Endometrial microvascular endothelial cells (primary cell): ENCODE results near the gene MAU2. TPM values are rescaled to one million over a fixed set of nuclear protein-coding genes. Genes with fewer than 3 reads are reported as not detected.

Source experiments
- in situ Hi-C: cut with HindIII; loops from 2 replicates; pipeline ENCODE4 v1.10.0; 2017; ENCODE audit warnings: low sequenced_read_pairs, low pct_unique_long_range_greater_than_20kb; ENCODE audit errors: inconsistent ontology term
- total RNA-seq: library from RNA; depleted of rRNA; stranded (reverse); fragments of >200 nt; gene quantifications from one replicate; pipeline ENCODE4 v1.2.3, GENCODE V29; 2015; ENCODE audit errors: inconsistent ontology term

MAU2 gene
- total RNA-seq, 1 donor from 2014 or later, result 35.3 TPM

DNA sequence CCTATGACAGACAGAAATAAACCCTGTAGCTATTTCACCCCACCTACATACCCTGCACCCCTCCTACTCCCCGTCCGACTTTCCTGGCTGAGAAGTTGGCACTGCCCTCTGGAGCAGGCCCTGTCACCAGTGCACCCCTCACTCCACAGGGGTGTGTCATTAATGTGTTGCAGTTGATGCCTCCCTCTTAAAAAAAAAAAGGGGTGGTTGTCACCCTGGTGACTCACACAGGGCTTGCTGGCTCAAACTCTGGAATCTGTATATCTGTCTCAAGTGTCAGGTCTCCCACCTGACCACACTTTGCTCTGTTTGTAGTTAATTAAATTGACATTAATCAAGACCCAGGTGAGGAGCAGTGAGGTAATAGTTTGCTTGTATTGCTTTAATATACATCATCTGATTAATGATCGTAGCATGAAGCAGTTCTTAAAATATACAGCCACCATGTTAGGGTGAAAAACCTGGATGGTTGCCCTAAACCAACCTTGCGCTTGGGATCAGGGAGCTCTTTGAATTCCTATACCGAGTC, 82.8 kb downstream of the MAU2 start:
- in situ Hi-C loops, result no loop called here

DNA sequence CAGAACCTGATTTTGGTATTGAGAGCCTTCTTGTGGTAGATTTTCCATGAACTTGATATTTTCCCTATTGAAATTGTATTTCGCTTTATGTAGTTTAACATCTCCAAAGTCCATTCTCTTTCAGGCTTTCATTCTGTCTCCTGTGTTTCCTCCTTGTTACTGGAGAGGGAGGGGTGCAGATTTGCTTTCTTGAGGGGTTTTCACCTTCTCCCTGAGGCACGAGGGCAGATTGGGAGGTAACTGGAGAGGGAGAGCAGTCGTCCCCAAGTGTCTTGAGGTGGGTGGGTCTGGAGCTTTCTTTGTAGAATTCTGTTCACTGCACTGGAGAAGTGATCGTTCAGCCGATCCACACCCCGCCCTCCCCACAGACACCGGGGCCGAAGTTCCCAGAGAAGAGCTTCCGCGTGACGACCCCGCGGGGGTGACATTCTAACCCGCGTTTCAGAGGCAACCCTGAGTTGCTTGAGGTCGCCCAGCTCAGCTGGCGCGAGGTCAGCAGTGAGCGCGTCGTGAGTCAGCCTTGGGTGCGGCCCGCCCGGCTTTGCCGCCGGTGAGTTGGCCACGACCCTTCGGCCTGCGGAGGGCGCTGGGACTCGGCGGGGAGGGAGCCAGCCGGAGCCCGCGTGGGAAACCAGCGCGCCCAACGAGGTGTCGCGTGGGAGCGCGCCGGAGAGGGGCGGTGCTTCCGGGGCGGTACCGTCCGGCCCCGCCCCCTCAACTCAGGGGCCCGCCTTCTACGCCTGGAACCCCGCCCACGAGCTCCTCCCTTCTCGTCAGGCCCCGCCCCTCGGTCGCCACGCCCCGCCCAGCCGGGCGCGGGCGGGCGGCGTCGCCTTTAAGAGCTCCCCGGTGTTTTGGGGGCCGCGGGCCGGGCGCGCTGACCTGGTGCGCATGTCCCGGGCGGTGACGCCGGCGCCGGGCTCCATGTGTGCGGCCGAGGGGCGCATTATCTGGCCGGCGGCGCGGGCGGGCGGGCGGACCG, 84.5 kb downstream of the MAU2 start, which contains the start of gene GATAD2A:
Gene GATAD2A (plus strand): TSS at position 797 of the 982 bp plus-strand sequence. CDS start 59,671 bp downstream, outside the sequence.
- in situ Hi-C loops, result no loop called here

- in situ Hi-C loops, result no loop called here
Observed at GRCh38 chr19:19405971-19406877, 85.6 kb downstream of the MAU2 start.

- in situ Hi-C loops, result no loop called here
Observed at GRCh38 chr19:19406878-19407632, 86.4 kb downstream of the MAU2 start.

- in situ Hi-C loops, result no loop called here
Observed at GRCh38 chr19:19407633-19407930, 87.0 kb downstream of the MAU2 start.

Other genes with a start within 250 kb of the MAU2 start
- 25.1 TPM for gene TMEM161A, start 182.4 kb upstream of the MAU2 start, total RNA-seq
- gene MEF2B, start 150.6 kb upstream of the MAU2 start, total RNA-seq, result not detected
- gene BORCS8, start 128.7 kb upstream of the MAU2 start, total RNA-seq, result 32.5 TPM
- gene RFXANK, start 128.6 kb upstream of the MAU2 start, total RNA-seq, result 72.9 TPM
- gene NR2C2AP, start 117.4 kb upstream of the MAU2 start, total RNA-seq, result 25.8 TPM
- gene NCAN, start 108.9 kb upstream of the MAU2 start, total RNA-seq, result not detected
- gene TM6SF2, start 47.5 kb upstream of the MAU2 start, total RNA-seq, result not detected
- gene SUGP1, start 320 bp upstream of the MAU2 start, total RNA-seq, result 32.2 TPM
- gene GATAD2A, start 84.8 kb downstream of the MAU2 start, total RNA-seq, result 102 TPM
- gene TSSK6, start 194.7 kb downstream of the MAU2 start, total RNA-seq, result 0.09 TPM
- gene NDUFA13, start 195.4 kb downstream of the MAU2 start, total RNA-seq, result 2.9 TPM
- not detected for gene YJEFN3, start 208.1 kb downstream of the MAU2 start, total RNA-seq
- not detected for gene CILP2, start 217.4 kb downstream of the MAU2 start, total RNA-seq